PC-3 (cell line): ENCODE data around the gene HHIPL1.

Source experiments
- CTCF ChIP-seq: fragments of 300-600 bp; sonication (generic); conservative IDR thresholded peaks from 2 replicates; pipeline ENCODE4 v1.5.1; 2017; ENCODE audit warnings: antibody characterized with exemption, low read depth, mild to moderate bottlenecking, low read length
- EZH2phosphoT487 ChIP-seq: fragments of 300-600 bp; sonication (generic); IDR thresholded peaks from 2 replicates; pipeline ENCODE4 v1.6.1; 2018; ENCODE audit warnings: mild to moderate bottlenecking, antibody characterized with exemption, low read length, borderline replicate concordance

DNA sequence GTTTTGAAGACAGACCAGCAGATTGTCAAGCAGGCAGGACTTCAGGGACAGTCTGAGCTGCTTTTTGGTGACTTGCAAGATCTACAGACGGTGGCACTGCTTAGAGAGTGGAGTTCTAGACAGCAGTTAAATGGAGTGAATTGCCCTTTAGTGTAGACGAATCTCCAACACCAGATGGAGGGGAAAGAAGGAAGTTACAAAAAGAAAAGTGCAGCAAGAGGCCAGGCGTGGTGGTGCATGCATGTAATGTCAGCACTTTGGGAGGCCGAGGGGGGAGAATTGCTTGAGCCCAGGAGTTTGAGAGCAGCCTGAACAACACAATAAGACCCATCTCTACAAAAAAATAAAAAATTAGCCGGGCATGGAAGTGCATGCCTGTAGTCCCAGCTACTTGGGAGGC lies 8.4 kb upstream of the HHIPL1 start:
- TF ChIP-seq CTCF (no peak), EZH2phosphoT487 (no peak)
